Activated CD4-positive, alpha-beta T cell treated with anti-CD3 and anti-CD28 coated beads, Interleukin-2, amount 10 ng/mL, durations not matched to agents 7 days and 5 days (primary cell): ENCODE measurements around the gene ECHDC3. TPM values are rescaled to one million over a fixed set of nuclear protein-coding genes. Genes with fewer than 3 reads are reported as not detected.

Experiments
- CTCF ChIA-PET: fragments of 350-600 bp; sonication (Branson Sonifier 250); formaldehyde crosslinking; loops from one replicate; lab custom pipeline; 2021; ENCODE audit warnings: antibody characterized with exemption; lab: Charles Lee
- POLR2A ChIA-PET: fragments of 350-600 bp; sonication (Branson Sonifier 250); formaldehyde crosslinking; loops from one replicate; lab custom pipeline; 2021; ENCODE audit warnings: antibody characterized with exemption; lab: Charles Lee
- DNase-seq: peaks from one replicate; pipeline ENCODE4 v3.0.0-alpha.2; 2020
- H3K27ac Mint-ChIP-seq: one replicate; pipeline ENCODE4 v1.8.0; 2021; ENCODE audit warnings: mild to moderate bottlenecking, moderate library complexity, mixed read lengths
- H3K27me3 Mint-ChIP-seq: one replicate; pipeline ENCODE4 v1.8.0; 2021; ENCODE audit warnings: mixed read lengths
- H3K36me3 Mint-ChIP-seq: one replicate; pipeline ENCODE4 v1.8.0; 2021; ENCODE audit warnings: low read depth, mixed read lengths
- H3K4me1 Mint-ChIP-seq: one replicate; pipeline ENCODE4 v1.8.0; 2021; ENCODE audit warnings: mixed read lengths
- H3K4me3 Mint-ChIP-seq: one replicate; pipeline ENCODE4 v1.8.0; 2021; ENCODE audit warnings: mild to moderate bottlenecking, moderate library complexity, mixed read lengths
- H3K9me3 Mint-ChIP-seq: one replicate; pipeline ENCODE4 v1.8.0; 2021; ENCODE audit warnings: mixed read lengths
- total RNA-seq, 2 experiments: library from RNA; stranded (reverse); gene quantifications; one replicate each; pipeline ENCODE4 v1.2.3, GENCODE V29; 2021

ECHDC3 gene
- 1 to 10 TPM; 1.0 to 1.1 TPM for total RNA-seq

GRCh38 chr10:11742009-11742778 is at the start of gene ECHDC3:
Gene ECHDC3, plus strand, starts transcription at chr10:11742382. Its CDS starts 195 bp downstream, at chr10:11742577.
- no peak within 1 kb of the TSS for H3K27ac Mint-ChIP-seq
- peaks cover 29% of the 10 kb centered on the region for H3K27me3 Mint-ChIP-seq
- H3K4me3 Mint-ChIP-seq = peak within 1 kb of the TSS; percentile 65
- peaks cover 18% of the 10 kb centered on the region for H3K4me1 Mint-ChIP-seq
- ChIA-PET CTCF (no interaction called here), POLR2A (no interaction called here)
- no peaks in the 10 kb centered on the region for H3K36me3 Mint-ChIP-seq
- peaks cover 12% of the 10 kb centered on the region for H3K9me3 Mint-ChIP-seq
- DNase-seq = peak; percentile 47

- peaks cover 6% of the 10 kb centered on the region for H3K4me1 Mint-ChIP-seq
These were observed 48.8 kb upstream of the ECHDC3 start for GRCh38 chr10:11693376-11693775.

GRCh38 chr10:11695779-11696178 is 46.4 kb upstream of the ECHDC3 start:
- Mint-ChIP-seq H3K4me3 (no peak overlapping the region), H3K27me3 (peaks cover 20% of the 10 kb centered on the region), H3K27ac (no peak overlapping the region), H3K4me1 (peaks cover 12% of the 10 kb centered on the region), H3K9me3 (no peaks in the 10 kb centered on the region), H3K36me3 (no peaks in the 10 kb centered on the region)
- ChIA-PET POLR2A (no interaction called here), CTCF (no interaction called here)
- DNase-seq = no peak

More at GRCh38 chr10:11693376-11693775, 48.8 kb upstream of the ECHDC3 start:
- POLR2A ChIA-PET = no interaction called here
- Mint-ChIP-seq H3K27ac (no peak overlapping the region), H3K36me3 (no peaks in the 10 kb centered on the region), H3K27me3 (peaks cover 19% of the 10 kb centered on the region), H3K9me3 (no peaks in the 10 kb centered on the region), H3K4me3 (no peak overlapping the region)
- no peak for DNase-seq
- CTCF ChIA-PET = no interaction called here

- CTCF ChIA-PET = no interaction called here
- H3K36me3 Mint-ChIP-seq = no peaks in the 10 kb centered on the region
- no peak overlapping the region for H3K4me3 Mint-ChIP-seq
- H3K27me3 Mint-ChIP-seq = peaks cover 23% of the 10 kb centered on the region
- no peak overlapping the region for H3K27ac Mint-ChIP-seq
- DNase-seq = peak; percentile 29
- no peaks in the 10 kb centered on the region for H3K9me3 Mint-ChIP-seq
- H3K4me1 Mint-ChIP-seq = peaks cover 12% of the 10 kb centered on the region
- POLR2A ChIA-PET = no interaction called here
These were observed 44.3 kb upstream of the ECHDC3 start for GRCh38 chr10:11697718-11698527.

- Mint-ChIP-seq H3K9me3 (no peaks in the 10 kb centered on the region), H3K27me3 (peaks cover 29% of the 10 kb centered on the region), H3K4me3 (no peak overlapping the region), H3K27ac (no peak overlapping the region), H3K4me1 (peaks cover 12% of the 10 kb centered on the region), H3K36me3 (no peaks in the 10 kb centered on the region)
- DNase-seq = no peak
- POLR2A ChIA-PET = no interaction called here
- CTCF ChIA-PET = interaction anchor here (1.1 kb wide), 1 partner anchor 17 kb away, joined by 3 read pairs; no protein-coding TSS in a partner anchor
These were observed 43.3 kb upstream of the ECHDC3 start for GRCh38 chr10:11698691-11699549.

GRCh38 chr10:11699550-11700097 is 42.6 kb upstream of the ECHDC3 start:
- Mint-ChIP-seq H3K27me3 (peaks cover 36% of the 10 kb centered on the region), H3K36me3 (no peaks in the 10 kb centered on the region), H3K9me3 (no peaks in the 10 kb centered on the region), H3K27ac (no peak overlapping the region), H3K4me1 (peaks cover 12% of the 10 kb centered on the region), H3K4me3 (no peak overlapping the region)
- CTCF ChIA-PET = interaction anchor here (1.1 kb wide), 1 partner anchor 18 kb away, joined by 3 read pairs; no protein-coding TSS in a partner anchor
- DNase-seq = no peak
- POLR2A ChIA-PET = no interaction called here

- Mint-ChIP-seq H3K27ac (no peak overlapping the region), H3K9me3 (no peaks in the 10 kb centered on the region), H3K36me3 (no peaks in the 10 kb centered on the region), H3K27me3 (peaks cover 45% of the 10 kb centered on the region), H3K4me3 (no peak overlapping the region), H3K4me1 (peaks cover 12% of the 10 kb centered on the region)
- ChIA-PET CTCF (no interaction called here), POLR2A (no interaction called here)
- no peak for DNase-seq
These were observed 41.6 kb upstream of the ECHDC3 start for GRCh38 chr10:11700539-11700938.

- POLR2A ChIA-PET = no interaction called here
- H3K4me3 Mint-ChIP-seq = no peak overlapping the region
- DNase-seq = no peak
- peaks cover 12% of the 10 kb centered on the region for H3K4me1 Mint-ChIP-seq
- H3K9me3 Mint-ChIP-seq = peaks cover 2% of the 10 kb centered on the region
- CTCF ChIA-PET = no interaction called here
- H3K27me3 Mint-ChIP-seq = peaks cover 48% of the 10 kb centered on the region
- H3K27ac Mint-ChIP-seq = no peak overlapping the region
- H3K36me3 Mint-ChIP-seq = no peaks in the 10 kb centered on the region
These were observed 40.6 kb upstream of the ECHDC3 start for GRCh38 chr10:11701451-11702095.

GRCh38 chr10:11702264-11702663 is 39.9 kb upstream of the ECHDC3 start:
- CTCF ChIA-PET = no interaction called here
- peaks cover 49% of the 10 kb centered on the region for H3K27me3 Mint-ChIP-seq
- no peaks in the 10 kb centered on the region for H3K36me3 Mint-ChIP-seq
- DNase-seq = no peak
- H3K4me1 Mint-ChIP-seq = peaks cover 12% of the 10 kb centered on the region
- POLR2A ChIA-PET = no interaction called here
- H3K9me3 Mint-ChIP-seq = peaks cover 2% of the 10 kb centered on the region
- no peak overlapping the region for H3K4me3 Mint-ChIP-seq
- no peak overlapping the region for H3K27ac Mint-ChIP-seq

GRCh38 chr10:11704092-11704491 is 38.1 kb upstream of the ECHDC3 start:
- peaks cover 59% of the 10 kb centered on the region for H3K27me3 Mint-ChIP-seq
- CTCF ChIA-PET = no interaction called here

GRCh38 chr10:11705722-11706121 is 36.5 kb upstream of the ECHDC3 start:
- Mint-ChIP-seq H3K27ac (no peak overlapping the region), H3K9me3 (peaks cover 6% of the 10 kb centered on the region), H3K36me3 (peaks cover 5% of the 10 kb centered on the region), H3K4me3 (no peak overlapping the region), H3K4me1 (peaks cover 15% of the 10 kb centered on the region), H3K27me3 (peaks cover 61% of the 10 kb centered on the region)
- CTCF ChIA-PET = interaction anchor here (0.6 kb wide), 1 partner anchor 282 kb away, joined by 3 read pairs; no protein-coding TSS in a partner anchor
- DNase-seq = no peak
- POLR2A ChIA-PET = no interaction called here

More at GRCh38 chr10:11704092-11704491, 38.1 kb upstream of the ECHDC3 start:
- Mint-ChIP-seq H3K36me3 (peaks cover 3% of the 10 kb centered on the region), H3K4me3 (no peak overlapping the region), H3K27ac (no peak overlapping the region), H3K9me3 (peaks cover 5% of the 10 kb centered on the region), H3K4me1 (peaks cover 3% of the 10 kb centered on the region)
- no peak for DNase-seq
- POLR2A ChIA-PET = no interaction called here
